ENCODE measurements around the gene KCTD11.

KCTD11 gene

DNA sequence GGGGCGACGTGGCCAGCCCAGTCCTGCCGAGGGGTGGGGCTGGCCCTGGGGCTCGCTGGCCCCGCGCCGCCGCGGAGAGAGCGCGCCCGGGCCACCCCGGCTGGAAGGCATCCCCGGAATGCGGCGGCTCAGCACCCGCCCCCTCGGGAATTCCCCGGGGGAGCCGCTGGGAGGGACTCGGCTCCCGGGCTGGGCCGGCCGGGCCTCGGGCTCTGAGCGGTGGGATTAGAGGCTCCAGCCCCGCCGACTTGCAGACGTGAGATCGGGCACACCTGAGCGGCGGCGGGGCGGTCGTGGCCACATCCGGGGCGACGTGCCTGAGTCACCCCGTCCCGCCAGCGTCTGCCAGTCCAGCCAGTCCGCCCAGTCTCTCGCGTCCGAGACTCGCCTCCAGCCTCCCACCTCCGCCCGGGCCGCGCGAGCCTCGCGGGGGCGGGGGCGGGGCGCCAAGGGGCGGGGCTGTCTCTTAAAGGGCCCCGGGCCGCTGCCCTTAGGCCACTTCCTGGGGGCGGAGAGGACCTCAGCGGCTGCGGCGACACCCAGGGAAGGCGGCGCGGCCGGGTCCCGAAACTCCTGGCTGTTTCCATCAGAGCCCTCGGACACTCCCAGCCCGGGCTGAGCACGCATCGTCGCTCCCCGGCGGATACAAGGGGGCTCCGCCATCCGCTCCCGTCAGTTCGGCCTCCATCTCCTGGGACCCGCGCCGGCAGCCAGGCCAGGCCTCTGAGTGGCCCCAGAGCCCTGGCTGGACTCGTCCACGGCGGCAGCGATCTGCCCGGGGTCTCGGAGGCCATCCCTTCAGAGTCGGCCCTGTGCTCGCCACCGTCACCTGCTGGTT lies at the start of gene KCTD11:
Gene KCTD11, plus strand, starts transcription at position 498 of the 838 bp plus-strand sequence.
- peak; percentile 71 for DNase-seq (ENCODE audit: low read depth)

- no peak for DNase-seq (ENCODE audit: low read depth)
Measured at GRCh38 chr17:7304179-7304578, 47.8 kb upstream of the KCTD11 start.

DNA sequence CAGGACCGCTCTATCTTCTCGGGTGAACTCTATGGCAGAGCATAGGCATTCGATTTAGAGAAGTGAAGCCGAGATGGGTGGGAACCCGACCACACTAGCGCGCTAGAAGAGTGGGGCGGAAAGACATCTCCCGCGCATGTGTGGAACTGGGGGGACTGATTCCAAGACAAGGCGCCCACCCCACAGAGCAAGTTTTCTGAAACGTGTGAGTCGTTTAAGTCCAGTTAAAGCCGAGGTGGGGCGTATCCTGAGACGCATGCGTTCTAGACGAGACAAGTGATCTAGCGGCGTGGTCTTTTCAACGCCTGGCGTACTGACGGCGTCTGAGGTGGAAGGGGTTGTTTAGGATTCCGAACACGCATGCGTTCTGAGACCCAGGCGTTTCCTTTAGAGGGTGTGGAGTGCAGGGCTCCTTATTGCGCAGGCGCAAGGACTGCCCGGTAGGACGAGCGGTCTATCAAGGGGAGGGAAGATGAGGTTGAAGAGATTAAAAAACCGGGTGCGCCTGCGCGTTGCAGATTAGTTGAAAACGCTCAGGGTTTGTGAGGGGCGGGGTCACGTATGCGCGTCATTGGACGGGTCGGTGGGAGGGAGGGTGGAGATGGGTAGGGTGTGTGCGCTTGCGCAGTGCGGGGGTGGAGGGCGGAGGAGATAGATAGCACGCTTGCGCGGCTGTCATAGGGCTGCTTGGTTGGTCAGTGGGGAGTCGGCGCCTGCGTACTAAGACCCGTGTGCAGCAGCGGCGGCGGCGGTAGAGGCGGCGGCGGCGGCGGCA lies 44.9 kb upstream of the KCTD11 start, which contains the start of gene EIF5A:
Gene EIF5A, plus strand, starts transcription at position 718 of the 775 bp plus-strand sequence. CDS start 2,008 bp downstream, outside the sequence.
- peak; percentile 100 for DNase-seq (ENCODE audit: low read depth)

DNA sequence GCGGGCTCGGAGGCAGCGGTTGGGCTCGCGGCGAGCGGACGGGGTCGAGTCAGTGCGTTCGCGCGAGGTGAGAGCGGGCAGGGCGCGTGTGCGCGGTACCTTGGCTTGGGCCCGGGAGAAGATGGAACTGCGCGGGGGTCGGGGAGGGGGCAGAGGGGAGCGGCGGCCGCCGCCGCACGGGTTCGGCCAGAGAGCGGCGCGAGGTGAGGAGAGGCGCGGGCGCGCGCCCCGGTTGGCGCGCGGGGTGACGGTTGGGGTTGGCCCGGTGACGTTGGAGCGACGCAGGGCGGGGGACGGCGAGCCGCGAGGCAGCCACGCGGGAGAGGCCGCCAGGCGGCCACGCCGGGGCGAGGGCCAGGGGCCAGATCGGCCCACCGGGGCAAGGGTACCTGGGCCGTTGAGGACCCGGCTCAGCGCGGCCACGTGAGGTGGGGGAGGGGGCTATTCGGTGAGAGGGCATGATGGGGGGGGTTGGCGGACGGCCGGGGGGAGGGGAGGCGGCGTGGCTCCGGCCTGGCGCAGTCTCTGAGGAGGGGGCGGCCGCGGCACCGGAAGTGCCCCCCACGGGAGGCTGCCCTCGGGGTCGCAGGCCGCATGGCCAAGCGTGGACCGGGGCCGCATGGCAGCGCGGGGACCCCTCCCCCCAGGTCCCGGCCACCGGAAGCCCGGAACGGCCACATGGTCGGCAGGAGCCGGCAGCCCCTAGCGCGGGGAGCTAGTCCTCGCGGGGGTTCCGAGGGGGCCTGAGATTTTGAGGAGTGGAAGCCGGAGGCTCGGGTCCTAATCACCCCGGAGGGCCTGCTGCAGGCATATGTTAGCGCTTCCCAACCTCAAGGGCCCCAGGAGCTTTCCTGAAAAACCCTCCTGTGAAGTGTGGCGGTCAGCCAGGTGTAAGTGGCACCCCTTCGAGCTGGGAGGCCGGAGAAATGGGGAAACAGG lies 44.0 kb upstream of the KCTD11 start:
- DNase-seq (ENCODE audit: low read depth), result peak; percentile 31

- peak; percentile 77 for DNase-seq (ENCODE audit: low read depth)
Measured at GRCh38 chr17:7308625-7309433, 43.1 kb upstream of the KCTD11 start.

GRCh38 chr17:7309628-7310027 lies 42.3 kb upstream of the KCTD11 start:
- no peak for DNase-seq (ENCODE audit: low read depth)

- DNase-seq (ENCODE audit: low read depth), result no peak
Measured at GRCh38 chr17:7311110-7311705, 40.8 kb upstream of the KCTD11 start.

DNA sequence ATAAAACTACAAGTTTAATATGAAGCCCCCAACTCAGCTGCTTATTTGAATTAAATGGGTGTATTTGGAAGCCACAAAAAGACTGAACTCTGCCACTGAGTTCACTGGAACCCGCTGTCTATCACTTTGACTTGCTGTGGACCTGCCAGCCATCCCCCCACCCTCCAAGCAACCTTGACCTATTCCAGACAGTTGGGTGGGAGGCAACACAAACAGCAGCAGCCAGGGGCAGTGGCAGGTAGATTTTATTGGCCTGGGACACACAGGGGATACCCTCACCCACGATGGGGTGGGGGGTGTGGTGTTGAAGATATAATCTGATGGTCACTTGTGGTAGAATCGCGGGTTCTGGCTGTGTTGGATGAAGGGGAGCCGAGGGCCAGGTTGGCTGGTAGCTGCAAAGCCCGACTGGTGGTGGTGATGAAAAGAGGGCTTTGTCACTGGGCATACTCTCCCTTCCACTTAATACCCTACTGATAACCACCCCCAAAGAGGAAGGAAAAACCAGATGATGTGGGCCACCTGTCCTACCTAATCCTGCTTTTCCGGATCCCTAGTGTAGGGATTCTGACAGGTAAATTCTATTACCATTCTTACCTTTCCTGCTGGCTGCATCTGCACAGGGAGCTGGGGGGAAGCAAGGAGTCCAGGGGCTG lies 39.4 kb upstream of the KCTD11 start:
- DNase-seq (ENCODE audit: low read depth), result no peak

GRCh38 chr17:7313088-7313889 lies 38.7 kb upstream of the KCTD11 start:
- DNase-seq (ENCODE audit: low read depth), result no peak

DNA sequence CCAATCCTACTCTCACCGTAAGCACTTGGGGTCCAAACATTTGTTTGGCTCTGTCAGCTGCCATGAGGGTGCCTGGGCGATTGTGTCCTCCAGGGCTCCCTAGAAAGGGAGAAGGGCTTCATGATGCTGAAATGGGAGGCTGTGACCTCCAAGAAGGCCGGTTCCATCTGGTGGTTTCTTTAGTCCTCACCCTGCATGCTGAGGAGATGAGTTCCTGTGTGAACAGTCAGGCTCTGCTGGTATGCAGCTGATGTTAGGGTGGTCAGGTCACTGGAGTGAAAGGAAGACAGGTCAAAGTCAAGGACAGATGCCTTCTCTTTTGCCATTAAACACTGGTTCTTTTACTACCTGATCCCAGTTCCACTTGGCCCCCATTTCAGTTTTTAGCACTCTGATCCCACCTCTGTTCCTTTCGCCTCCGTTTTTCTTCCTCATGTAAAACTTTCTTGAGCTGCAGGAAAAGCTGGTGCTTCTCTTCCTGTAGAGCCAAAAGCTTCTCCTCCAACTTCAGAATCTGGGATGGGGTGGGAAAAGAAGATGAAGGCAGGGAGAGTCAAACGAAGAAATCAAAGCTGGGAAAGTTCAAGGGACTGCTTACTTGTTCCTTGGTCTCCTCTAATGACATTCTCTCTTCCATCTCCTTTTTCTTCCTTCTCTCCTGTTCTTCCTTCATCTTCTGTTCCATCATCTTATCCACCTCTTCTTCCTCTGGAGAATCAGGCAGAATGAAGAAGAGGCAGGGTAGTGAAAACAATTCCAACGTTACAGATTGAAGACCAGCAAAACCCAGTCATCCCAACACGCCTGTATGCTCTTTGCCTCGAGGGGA lies 37.9 kb upstream of the KCTD11 start:
- no peak for DNase-seq (ENCODE audit: low read depth)

GRCh38 chr17:7314719-7315569 lies 37.0 kb upstream of the KCTD11 start, which contains the start of gene GPS2:
Gene GPS2 (minus strand): TSS chr17:7315360. CDS start chr17:7315052, 308 bp downstream.
- peak; percentile 88 for DNase-seq (ENCODE audit: low read depth)

DNA sequence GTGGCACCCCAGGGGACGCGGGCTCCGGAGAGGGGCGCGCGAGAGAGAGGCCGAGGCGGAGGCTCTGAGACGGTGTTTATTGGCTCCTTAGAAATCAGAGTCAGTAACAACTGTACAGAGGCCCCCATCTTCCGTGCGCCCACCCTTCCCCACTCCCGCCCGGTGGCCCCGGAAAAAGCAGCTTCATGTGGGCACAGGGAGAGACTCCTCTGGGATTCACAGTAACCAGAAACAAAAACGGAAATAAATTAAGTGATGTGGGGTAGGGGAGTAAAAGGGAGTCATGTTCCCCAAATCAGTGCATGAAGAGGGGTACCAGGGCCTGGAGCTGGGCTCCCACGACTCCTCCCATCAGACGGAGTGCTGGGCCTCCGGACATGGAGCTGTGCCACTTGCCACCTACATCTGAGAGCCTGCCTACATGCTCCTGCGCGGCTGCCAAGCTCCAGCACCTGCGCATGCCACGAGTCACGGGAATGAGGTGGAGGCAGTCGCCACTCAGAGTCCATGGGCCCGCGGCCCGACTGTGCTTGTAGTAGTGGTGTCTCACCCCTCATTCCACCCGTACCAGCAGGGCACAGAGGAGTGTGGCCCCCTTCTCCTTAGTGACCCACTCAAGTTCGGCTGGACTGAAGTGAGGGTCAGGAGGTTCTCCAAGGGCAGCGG lies 36.3 kb upstream of the KCTD11 start:
- DNase-seq (ENCODE audit: low read depth), result no peak

- no peak for DNase-seq (ENCODE audit: low read depth)
Measured at GRCh38 chr17:7317161-7317803, 34.7 kb upstream of the KCTD11 start.

GRCh38 chr17:7318121-7318860 lies 33.7 kb upstream of the KCTD11 start:
- DNase-seq (ENCODE audit: low read depth), result no peak

GRCh38 chr17:7321466-7321865 lies 30.5 kb upstream of the KCTD11 start:
- no peak for DNase-seq (ENCODE audit: low read depth)
